ENCODE results near the gene RHD.
"Not testable (repeated sequence)": the region's sequence is repeated elsewhere in the genome, so short reads cannot be mapped to it uniquely, and the experiment has no call there.

The RHD gene

DNA sequence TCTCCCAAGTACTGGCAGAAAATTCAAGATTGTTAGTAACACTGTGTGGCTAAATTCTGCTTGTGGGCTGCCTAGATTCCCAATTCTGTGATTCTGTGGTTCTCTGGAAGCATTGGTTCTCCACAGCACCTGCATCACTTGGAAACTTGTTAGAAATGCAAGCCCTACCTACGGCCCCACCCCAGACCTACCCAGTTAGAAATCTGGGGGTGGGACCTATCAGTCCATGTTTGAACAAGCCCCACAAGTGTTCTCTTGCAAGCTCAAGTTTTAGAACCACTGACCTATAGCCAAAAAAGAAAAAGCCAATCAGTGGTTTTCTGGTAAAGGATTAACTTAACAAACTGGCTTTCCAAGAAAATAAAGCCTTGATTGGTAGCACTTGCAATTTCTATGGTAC, 35.9 kb downstream of the RHD start:
- H3K4me1 Mint-ChIP-seq (ENCODE audit: low read depth); H3K9me3 Mint-ChIP-seq; H3K27ac Mint-ChIP-seq; H3K27me3 Mint-ChIP-seq; H3K4me3 Mint-ChIP-seq; H3K36me3 Mint-ChIP-seq (ENCODE audit: low read depth); intact Hi-C loops (cut with micrococcal nuclease): not testable (repeated sequence)

DNA sequence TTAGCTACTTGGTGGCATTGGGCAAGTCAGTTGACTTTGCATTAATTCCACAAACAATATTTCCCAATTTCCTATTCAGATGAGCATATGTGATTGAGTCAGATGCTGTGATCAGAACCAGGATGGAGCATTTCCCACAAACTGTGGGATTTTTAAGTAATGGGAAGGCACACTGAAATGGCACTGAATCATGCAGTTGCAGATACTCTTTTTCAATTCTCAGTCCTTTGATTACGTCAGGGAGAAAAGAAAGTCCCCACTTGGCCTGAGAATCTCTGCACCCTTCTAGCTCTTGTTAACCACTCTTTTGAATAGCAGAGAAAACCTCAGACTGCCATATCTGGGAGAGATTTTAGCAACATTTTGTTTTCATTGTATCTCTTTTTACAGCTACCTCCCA, 36.8 kb downstream of the RHD start:
- H3K27me3 Mint-ChIP-seq; H3K27ac Mint-ChIP-seq; H3K9me3 Mint-ChIP-seq; H3K4me1 Mint-ChIP-seq (ENCODE audit: low read depth); H3K36me3 Mint-ChIP-seq (ENCODE audit: low read depth); intact Hi-C loops (cut with micrococcal nuclease); H3K4me3 Mint-ChIP-seq: not testable (repeated sequence)

DNA sequence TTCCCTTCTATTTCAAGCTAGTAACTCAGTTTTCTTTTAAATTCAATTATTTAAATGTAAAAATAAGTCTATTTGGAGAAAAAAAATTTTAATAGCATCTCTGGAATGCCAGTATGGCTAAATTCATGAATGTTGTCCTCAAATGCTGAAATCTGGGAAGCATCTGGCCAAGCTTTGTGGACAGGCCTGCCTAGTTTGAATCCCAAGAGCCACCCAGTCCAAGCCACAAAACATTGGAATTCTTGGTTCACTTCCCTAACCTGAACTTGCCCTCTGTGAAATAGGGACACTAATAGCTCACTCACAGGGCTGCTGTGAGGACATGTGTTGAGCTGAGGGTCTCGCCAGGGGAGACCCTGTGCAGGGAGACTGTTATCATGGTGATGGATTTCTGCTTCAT, 37.2 kb downstream of the RHD start:
- H3K4me1 Mint-ChIP-seq (ENCODE audit: low read depth); H3K27me3 Mint-ChIP-seq; H3K9me3 Mint-ChIP-seq; H3K27ac Mint-ChIP-seq; intact Hi-C loops (cut with micrococcal nuclease); H3K36me3 Mint-ChIP-seq (ENCODE audit: low read depth); H3K4me3 Mint-ChIP-seq: not testable (repeated sequence)

DNA sequence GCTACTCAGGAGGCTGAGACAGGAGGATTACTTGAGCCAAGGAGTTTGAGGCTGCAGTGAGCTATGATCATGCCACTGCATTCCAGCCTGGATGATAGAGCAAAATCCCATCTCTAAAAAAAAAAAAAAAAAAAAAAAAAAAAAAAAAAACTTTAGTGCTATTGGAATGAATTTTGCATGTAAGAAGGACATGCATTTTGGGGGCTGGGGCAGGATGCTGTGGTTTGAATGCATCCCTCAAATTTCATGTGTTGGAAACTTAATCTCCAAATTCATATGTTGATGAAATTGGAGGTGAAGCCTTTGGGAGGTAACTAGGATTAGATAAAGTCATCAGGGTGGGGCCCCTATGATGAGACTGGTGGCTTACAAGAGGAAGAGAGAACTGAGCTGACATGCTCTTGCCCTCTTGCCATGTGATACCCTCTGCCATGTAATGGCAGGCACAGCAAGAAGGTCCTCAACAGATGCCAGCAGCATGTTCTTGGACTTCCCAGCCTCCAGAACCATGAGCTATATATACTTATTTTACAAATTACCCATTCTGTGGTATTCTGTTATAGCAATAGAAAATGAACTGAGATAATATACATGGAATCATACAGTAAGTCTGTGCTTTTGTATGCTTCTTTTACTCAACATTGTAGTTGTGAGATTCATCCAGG, 40.6 kb downstream of the RHD start:
- H3K4me1 Mint-ChIP-seq (ENCODE audit: low read depth); H3K36me3 Mint-ChIP-seq (ENCODE audit: low read depth); H3K4me3 Mint-ChIP-seq; H3K27me3 Mint-ChIP-seq; H3K9me3 Mint-ChIP-seq; H3K27ac Mint-ChIP-seq; intact Hi-C loops (cut with micrococcal nuclease): not testable (repeated sequence)

DNA sequence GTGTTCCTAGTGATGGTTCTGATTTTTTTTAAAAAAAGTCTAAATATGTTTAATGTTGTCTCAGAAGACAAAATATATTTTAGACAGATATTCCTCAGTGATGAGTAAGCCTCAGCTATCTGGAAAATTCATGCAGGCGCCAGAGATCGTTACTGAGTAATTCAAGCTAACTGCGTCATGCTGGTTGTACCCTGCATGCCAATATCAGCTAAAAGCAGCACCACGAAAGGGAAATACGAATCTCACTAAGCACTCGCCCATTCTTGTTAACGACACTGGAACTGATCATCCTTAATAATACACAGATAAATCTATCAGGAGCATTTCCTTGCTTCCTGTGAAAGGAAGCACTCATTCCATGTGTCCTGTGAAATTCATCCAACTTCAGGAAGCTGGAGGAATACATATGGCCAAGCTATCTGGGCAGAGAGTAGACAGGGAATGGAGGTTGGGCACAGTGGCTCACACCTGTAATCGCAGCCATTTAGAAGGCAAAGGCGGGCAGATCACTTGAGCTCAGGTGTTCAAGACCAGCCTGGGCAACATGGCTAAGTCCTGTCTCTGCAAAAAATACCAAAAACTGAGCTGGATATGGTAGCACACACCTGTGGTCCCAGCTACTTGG, 48.1 kb downstream of the RHD start:
- H3K27me3 Mint-ChIP-seq; H3K9me3 Mint-ChIP-seq; H3K4me1 Mint-ChIP-seq (ENCODE audit: low read depth); H3K27ac Mint-ChIP-seq; H3K36me3 Mint-ChIP-seq (ENCODE audit: low read depth); intact Hi-C loops (cut with micrococcal nuclease); H3K4me3 Mint-ChIP-seq: not testable (repeated sequence)

DNA sequence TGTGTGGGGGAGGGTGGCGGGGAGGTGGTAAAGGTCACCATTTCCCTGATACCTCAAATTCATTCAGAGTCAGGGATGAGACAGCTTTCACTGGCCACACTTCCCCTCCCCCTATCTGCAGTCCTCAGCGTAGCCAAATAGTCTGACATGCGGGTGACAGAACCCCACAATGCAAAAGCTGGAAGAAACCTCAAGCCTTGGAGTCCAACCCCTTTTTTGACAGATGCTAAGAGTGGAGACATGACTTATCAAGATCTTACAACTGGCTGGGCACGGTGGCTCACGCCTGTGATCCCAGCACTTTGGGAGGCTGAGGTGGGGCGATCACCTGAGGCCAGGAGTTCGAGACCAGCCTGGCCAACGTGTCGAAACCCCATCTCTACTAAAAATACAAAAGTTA, 49.8 kb downstream of the RHD start:
- H3K9me3 Mint-ChIP-seq; H3K4me1 Mint-ChIP-seq (ENCODE audit: low read depth); H3K4me3 Mint-ChIP-seq; H3K27me3 Mint-ChIP-seq; H3K36me3 Mint-ChIP-seq (ENCODE audit: low read depth); intact Hi-C loops (cut with micrococcal nuclease); H3K27ac Mint-ChIP-seq: not testable (repeated sequence)

DNA sequence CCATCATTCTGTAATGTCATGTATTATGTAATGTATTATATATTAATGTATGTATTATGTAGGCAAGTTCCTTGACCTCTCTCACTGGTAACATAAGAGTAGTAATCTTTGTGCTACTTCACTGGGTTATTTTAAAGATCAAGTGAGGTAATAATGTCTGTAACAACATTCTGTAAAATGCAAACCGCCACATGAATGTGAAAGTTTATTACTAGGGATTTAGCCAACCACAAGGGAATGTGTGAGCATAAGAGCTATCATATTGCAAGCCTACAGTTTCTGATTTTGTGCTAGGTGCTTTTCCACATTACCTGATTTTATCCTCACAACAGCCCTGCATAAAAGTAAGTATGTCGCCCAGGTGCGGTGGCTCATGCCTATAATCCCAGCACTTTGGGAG, 52.1 kb downstream of the RHD start:
- intact Hi-C loops (cut with micrococcal nuclease); H3K36me3 Mint-ChIP-seq (ENCODE audit: low read depth); H3K27ac Mint-ChIP-seq; H3K9me3 Mint-ChIP-seq; H3K4me1 Mint-ChIP-seq (ENCODE audit: low read depth); H3K27me3 Mint-ChIP-seq; H3K4me3 Mint-ChIP-seq: not testable (repeated sequence)

DNA sequence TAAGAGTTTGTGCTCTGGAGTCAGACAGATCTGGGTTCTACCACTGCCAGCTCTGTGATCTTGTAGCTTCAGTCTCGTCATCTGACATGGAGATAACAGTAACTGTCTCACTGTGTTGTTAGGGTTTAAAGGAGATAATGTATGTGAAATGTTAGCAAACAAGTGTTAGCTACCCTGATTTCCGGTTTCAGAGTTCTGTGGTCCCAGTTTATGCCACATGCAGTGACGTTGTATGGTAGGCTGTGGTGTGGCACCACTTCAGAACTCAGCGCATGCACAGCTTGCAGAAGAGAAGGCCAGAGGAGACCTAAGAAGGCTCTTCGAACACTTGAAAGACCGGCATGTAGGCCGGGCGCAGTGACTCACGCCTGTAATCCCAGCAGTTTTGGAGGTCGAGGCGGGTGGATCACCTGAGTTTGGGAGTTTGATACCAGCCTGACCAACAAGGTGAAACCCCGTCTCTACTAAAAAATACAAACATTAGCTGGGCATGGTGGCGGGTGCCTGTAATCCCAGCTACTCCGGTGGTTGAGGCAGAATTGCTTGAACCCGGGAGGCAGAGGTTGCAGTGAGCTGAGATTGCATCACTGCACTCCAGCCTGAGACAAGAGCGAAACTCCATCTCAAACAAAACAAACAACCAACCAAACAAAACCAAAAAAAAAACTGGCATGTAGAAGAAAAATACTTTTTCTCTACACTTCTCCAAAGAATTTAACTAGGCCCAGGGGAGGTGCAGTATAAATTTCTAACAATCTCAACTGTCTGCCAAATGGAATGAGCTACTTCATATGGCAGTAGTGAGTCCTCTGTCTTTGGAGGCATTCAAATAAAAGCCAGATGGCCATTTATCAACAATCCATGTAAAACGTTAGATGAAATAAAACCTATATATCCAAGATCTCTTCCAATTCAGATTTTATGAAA, 55.8 kb downstream of the RHD start:
- H3K36me3 Mint-ChIP-seq (ENCODE audit: low read depth); H3K9me3 Mint-ChIP-seq; intact Hi-C loops (cut with micrococcal nuclease); H3K27me3 Mint-ChIP-seq; H3K27ac Mint-ChIP-seq; H3K4me1 Mint-ChIP-seq (ENCODE audit: low read depth); H3K4me3 Mint-ChIP-seq: not testable (repeated sequence)

DNA sequence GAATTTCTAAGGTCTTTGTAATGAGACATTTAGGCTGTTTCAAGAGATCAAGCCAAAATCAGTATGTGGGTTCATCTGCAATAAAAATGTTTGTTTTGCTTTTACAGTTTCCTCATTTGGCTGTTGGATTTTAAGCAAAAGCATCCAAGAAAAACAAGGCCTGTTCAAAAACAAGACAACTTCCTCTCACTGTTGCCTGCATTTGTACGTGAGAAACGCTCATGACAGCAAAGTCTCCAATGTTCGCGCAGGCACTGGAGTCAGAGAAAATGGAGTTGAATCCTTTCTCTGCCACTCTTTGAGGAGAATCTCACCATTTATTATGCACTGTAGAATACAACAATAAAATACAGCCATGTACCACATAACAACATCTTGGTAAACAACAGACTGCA, 56.5 kb downstream of the RHD start:
- H3K27me3 Mint-ChIP-seq; H3K36me3 Mint-ChIP-seq (ENCODE audit: low read depth); H3K9me3 Mint-ChIP-seq; intact Hi-C loops (cut with micrococcal nuclease); H3K27ac Mint-ChIP-seq; H3K4me3 Mint-ChIP-seq; H3K4me1 Mint-ChIP-seq (ENCODE audit: low read depth): not testable (repeated sequence)

DNA sequence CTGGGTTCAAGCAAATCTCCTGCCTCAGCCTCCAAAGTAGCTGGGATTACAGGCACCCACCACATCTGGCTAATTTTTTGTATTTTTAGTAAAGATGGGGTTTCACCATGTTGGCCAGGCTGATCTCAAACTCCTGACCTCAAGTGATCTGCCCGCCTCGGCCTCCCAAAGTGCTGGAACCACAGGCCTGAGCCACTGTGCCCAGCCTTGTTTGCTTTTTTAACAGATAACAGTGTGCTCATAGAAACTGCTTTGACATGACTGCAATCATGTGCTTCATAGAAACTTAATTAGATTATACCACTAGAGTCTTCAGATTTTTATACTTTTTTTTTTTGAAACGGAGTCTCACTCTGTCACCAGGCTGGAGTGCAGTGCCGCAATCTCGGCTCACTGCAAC, 57.0 kb downstream of the RHD start:
- H3K4me1 Mint-ChIP-seq (ENCODE audit: low read depth); H3K27me3 Mint-ChIP-seq; H3K36me3 Mint-ChIP-seq (ENCODE audit: low read depth); H3K27ac Mint-ChIP-seq; H3K9me3 Mint-ChIP-seq; intact Hi-C loops (cut with micrococcal nuclease); H3K4me3 Mint-ChIP-seq: not testable (repeated sequence)

DNA sequence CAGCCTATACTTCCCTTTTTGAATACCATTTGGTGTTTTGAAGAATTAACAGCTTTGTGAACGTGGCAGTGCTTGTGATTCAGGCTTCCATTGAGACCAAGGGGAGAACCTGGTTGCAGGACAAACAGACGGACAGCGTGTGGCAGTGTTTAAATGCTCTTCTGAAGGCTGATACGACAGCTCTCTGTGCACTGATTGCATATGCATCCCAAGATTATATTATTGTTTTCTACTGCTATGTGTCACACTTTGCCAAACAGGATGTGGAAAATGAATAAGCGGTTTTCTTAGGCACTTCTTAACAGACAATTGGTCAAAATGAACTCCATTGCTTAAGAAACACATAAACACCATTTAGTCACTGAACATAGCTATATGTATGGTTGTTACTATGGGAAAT, 57.6 kb downstream of the RHD start:
- H3K9me3 Mint-ChIP-seq; H3K27me3 Mint-ChIP-seq; H3K4me3 Mint-ChIP-seq; intact Hi-C loops (cut with micrococcal nuclease); H3K27ac Mint-ChIP-seq; H3K4me1 Mint-ChIP-seq (ENCODE audit: low read depth); H3K36me3 Mint-ChIP-seq (ENCODE audit: low read depth): not testable (repeated sequence)

DNA sequence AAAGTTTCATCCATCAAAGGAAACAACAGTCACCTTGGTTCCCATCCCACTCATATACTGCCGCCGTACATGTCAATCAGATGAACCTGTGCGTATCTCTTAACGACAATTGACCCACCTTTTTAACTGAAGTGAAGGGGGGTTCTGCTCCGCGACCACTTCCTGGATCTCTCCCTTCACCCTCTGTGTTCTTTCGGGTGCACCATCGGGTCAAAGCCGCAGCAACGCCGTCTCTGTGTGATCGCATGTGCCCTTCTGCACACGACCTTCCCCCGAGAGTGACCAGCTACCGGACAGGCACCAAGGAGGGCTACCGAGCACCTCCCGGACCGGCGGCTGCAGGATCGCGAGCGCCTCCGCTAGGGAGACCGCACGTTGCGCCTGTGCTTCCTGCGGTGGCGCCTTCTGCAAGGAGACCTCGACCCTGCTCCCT, 64.6 kb downstream of the RHD start:
- intact Hi-C loops (cut with micrococcal nuclease); H3K27me3 Mint-ChIP-seq; H3K9me3 Mint-ChIP-seq: not testable (repeated sequence)
- Mint-ChIP-seq H3K4me3 (peak overlapping the region; percentile 87), H3K36me3 (ENCODE audit: low read depth) (peaks cover 23% of the 10 kb centered on the region), H3K4me1 (ENCODE audit: low read depth) (peaks cover 28% of the 10 kb centered on the region), H3K27ac (peak overlapping the region; percentile 81)

DNA sequence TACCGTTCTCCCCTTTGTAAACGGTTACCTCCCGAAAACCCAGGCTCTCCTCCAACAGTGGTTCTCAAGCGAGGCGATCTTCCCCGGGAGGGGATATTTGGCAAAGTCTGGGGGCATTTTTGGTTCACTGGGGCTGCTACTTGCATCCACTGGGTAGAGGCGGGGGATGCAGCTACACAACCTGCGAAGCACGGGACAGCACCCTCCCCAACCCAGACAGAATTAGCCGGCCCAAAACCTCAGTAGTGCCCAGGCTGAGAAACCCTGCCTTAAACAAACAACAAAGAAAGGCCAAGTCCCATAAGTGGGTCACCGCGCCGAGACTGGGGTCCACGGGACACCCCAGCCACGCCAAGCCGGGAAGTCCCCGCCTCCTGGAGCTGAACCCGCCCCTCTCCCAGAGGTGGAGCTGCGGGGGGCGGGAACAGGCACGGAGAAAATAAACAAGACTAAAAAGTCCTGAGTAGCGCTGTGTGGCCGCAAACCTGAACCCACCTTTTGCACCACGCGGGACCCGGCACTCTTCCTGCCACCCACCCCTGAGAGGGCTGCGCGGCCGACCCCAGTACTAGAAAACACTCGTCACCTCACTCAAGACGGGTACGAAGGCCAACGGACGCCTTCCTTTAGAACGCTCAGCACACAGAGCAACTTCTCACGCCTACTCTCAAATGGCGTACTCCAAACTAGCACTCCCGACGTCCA, 65.3 kb downstream of the RHD start:
- H3K4me1 Mint-ChIP-seq (ENCODE audit: low read depth) = peaks cover 29% of the 10 kb centered on the region
- intact Hi-C loops (cut with micrococcal nuclease) = not testable (repeated sequence)
- H3K27ac Mint-ChIP-seq = peak overlapping the region; percentile 98

More for the DNA sequence above, 65.3 kb downstream of the RHD start:
- not testable (repeated sequence) for H3K9me3 Mint-ChIP-seq, H3K27me3 Mint-ChIP-seq
- H3K36me3 Mint-ChIP-seq (ENCODE audit: low read depth) = peaks cover 29% of the 10 kb centered on the region
- peak overlapping the region; percentile 96 for H3K4me3 Mint-ChIP-seq

Measured in dendritic cell treated with granulocyte-macrophage colony-stimulating factor and Interleukin-4, amounts not matched to agents 40 ng/mL and 50 ng/mL, for 4 days (primary cell).